CD14-positive monocyte (primary cell): ENCODE results near the gene NAXE. TPM values are rescaled to one million over a fixed set of nuclear protein-coding genes. Genes with fewer than 3 reads are reported as not detected.

Source experiments
- DNase-seq, 3 donors: peaks; one replicate each; pipeline ENCODE4 v3.0.0-alpha.2; 2011 to 2022
- H2AFZ ChIP-seq: 2 replicates; pipeline ENCODE4 v1.6.0; 2012; ENCODE audit warnings: mild to moderate bottlenecking, low read depth, low read length, inconsistent platforms; ENCODE audit not compliant: insufficient read depth, poor library complexity, severe bottlenecking
- H3K27ac ChIP-seq, 2 donors: 1 replicate in 1 of 2; 2 replicates in 1 of 2; pipeline ENCODE4 v1.5.1; 2012 to 2013; ENCODE audit warnings: low read length in 2 of 2, control low read depth in 1 of 2, inconsistent platforms in 1 of 2, low read depth in 1 of 2, mild to moderate bottlenecking in 1 of 2
- H3K27me3 ChIP-seq, 2 donors: one replicate each; pipeline versions ENCODE4 v1.6.0 to v1.6.1; 2011 to 2013; ENCODE audit warnings: low read length in 2 of 2; ENCODE audit not compliant: control insufficient read depth in 2 of 2, insufficient read depth in 2 of 2
- H3K36me3 ChIP-seq, 2 donors: replicated peaks in 1 of 2; 1 replicate in 1 of 2; 2 replicates in 1 of 2; pipeline versions ENCODE4 v1.5.1 to v1.6.1; 2012 to 2013; ENCODE audit warnings: low read length in 2 of 2, control low read depth in 1 of 2, inconsistent platforms in 1 of 2, mild to moderate bottlenecking in 1 of 2; ENCODE audit not compliant: insufficient read depth in 2 of 2, control insufficient read depth in 1 of 2
- H3K4me1 ChIP-seq, 2 donors: 1 replicate in 1 of 2; 2 replicates in 1 of 2; pipeline versions ENCODE4 v1.5.1 to v1.6.1; 2012 to 2013; ENCODE audit warnings: low read length in 2 of 2, control low read depth in 1 of 2, inconsistent platforms in 1 of 2, mild to moderate bottlenecking in 1 of 2, moderate library complexity in 1 of 2; ENCODE audit not compliant: insufficient read depth in 2 of 2, control insufficient read depth in 1 of 2
- H3K4me2 ChIP-seq: replicated peaks from 2 replicates; pipeline ENCODE3; 2012; ENCODE audit warnings: low read length, moderate library complexity, mild to moderate bottlenecking; ENCODE audit not compliant: poor library complexity, severe bottlenecking; ENCODE audit errors: extremely low read depth
- H3K4me3 ChIP-seq, 3 experiments: fragments of 200-600 bp in 1 of 3; sonication (generic) in 1 of 3; replicated peaks in 1 of 3; 1 replicate in 2 of 3; 2 replicates in 1 of 3; pipeline ENCODE4 v1.5.1; 2011 to 2013; ENCODE audit warnings: low read length in 3 of 3, mild to moderate bottlenecking in 3 of 3, control low read depth in 2 of 3, low read depth in 2 of 3, inconsistent platforms in 1 of 3, moderate library complexity in 1 of 3
- H3K79me2 ChIP-seq: 2 replicates; pipeline ENCODE4 v1.6.0; 2012; ENCODE audit warnings: mild to moderate bottlenecking, control low read depth, inconsistent platforms, low read length, moderate library complexity; ENCODE audit not compliant: insufficient read depth
- H3K9ac ChIP-seq: 2 replicates; pipeline ENCODE4 v1.6.0; 2017; ENCODE audit warnings: low read length, mild to moderate bottlenecking; ENCODE audit not compliant: insufficient read depth, poor library complexity, severe bottlenecking
- H3K9me3 ChIP-seq, 2 donors: replicated peaks in 1 of 2; 1 replicate in 1 of 2; 2 replicates in 1 of 2; pipeline versions ENCODE4 v1.5.1 to v1.6.1; 2012 to 2013; ENCODE audit warnings: low read length in 2 of 2, control low read depth in 1 of 2; ENCODE audit not compliant: control insufficient read depth in 1 of 2, insufficient read depth in 1 of 2
- H4K20me1 ChIP-seq: 2 replicates; pipeline ENCODE4 v1.6.0; 2012; ENCODE audit warnings: mild to moderate bottlenecking, low read length, control low read depth, moderate library complexity; ENCODE audit not compliant: insufficient read depth
- H3K27ac Mint-ChIP-seq, 7 donors: one replicate each; pipeline ENCODE4 v1.8.0; 2020; ENCODE audit warnings: mild to moderate bottlenecking in 7 of 7, mixed read lengths in 7 of 7, moderate library complexity in 6 of 7, inconsistent platforms in 2 of 7
- H3K27me3 Mint-ChIP-seq, 3 donors: one replicate each; pipeline ENCODE4 v1.8.0; 2021 to 2022; ENCODE audit warnings: low read depth in 3 of 3, mild to moderate bottlenecking in 3 of 3, mixed read lengths in 3 of 3, moderate library complexity in 3 of 3, inconsistent platforms in 1 of 3
- H3K36me3 Mint-ChIP-seq, 2 donors: one replicate each; pipeline ENCODE4 v1.8.0; 2020; ENCODE audit warnings: mixed read lengths in 2 of 2, inconsistent platforms in 1 of 2, mild to moderate bottlenecking in 1 of 2
- H3K4me1 Mint-ChIP-seq: one replicate; pipeline ENCODE4 v1.8.0; 2020; ENCODE audit warnings: mild to moderate bottlenecking, mixed read lengths
- H3K4me3 Mint-ChIP-seq, 2 donors: one replicate each; pipeline ENCODE4 v1.8.0; 2020; ENCODE audit warnings: mild to moderate bottlenecking in 2 of 2, mixed read lengths in 2 of 2, moderate library complexity in 1 of 2
- H3K9me3 Mint-ChIP-seq, 7 donors: one replicate each; pipeline ENCODE4 v1.8.0; 2020 to 2022; ENCODE audit warnings: mixed read lengths in 7 of 7, mild to moderate bottlenecking in 6 of 7, moderate library complexity in 6 of 7, inconsistent platforms in 2 of 7
- CTCF ChIP-seq: fragments of 200-600 bp; IDR thresholded peaks from one replicate; pipeline ENCODE4 v1.8.0; 2022; ENCODE audit warnings: antibody characterized with exemption, mild to moderate bottlenecking
- WGBS: methylation state at CpG from one replicate; pipeline ENCODE4 v1.1.5; 2013; ENCODE audit warnings: missing lambda C conversion rate; ENCODE audit not compliant: insufficient coverage; 5-methylcytosine and 5-hydroxymethylcytosine counted together
- intact Hi-C, 2 donors: fragments of 100-400 bp; cut with micrococcal nuclease; formaldehyde crosslinking; loops; one replicate each; pipeline versions ENCODE4 v1.15.0 to v1.15.1; 2023
- polyA plus RNA-seq, 3 donors: library from polyadenylated mRNA; depleted of rRNA in 1 of 3; unstranded in 2 of 3; stranded (reverse) in 1 of 3; fragments of 300-500 nt in 2 of 3; fragments of >200 nt in 1 of 3; fragmentation: Illumina TruSeq in 2 of 3; gene quantifications; 1 replicate in 2 of 3; 2 replicates in 1 of 3; pipeline ENCODE4 v1.2.3, GENCODE V29; 2012 to 2021

Gene NAXE
- polyA plus RNA-seq, 3 donors = 23.7 to 81.7 (median 54.9) TPM

- TF ChIP-seq CTCF = no peak
- no peaks in the 10 kb centered on the region for H4K20me1 ChIP-seq
- no peak overlapping the region for H2AFZ ChIP-seq
- H3K4me3 ChIP-seq = no peak overlapping the region
- H3K27ac ChIP-seq = no peak overlapping the region
- no peaks in the 10 kb centered on the region for H3K9me3 ChIP-seq
- intact Hi-C loops = no loop called here
- peaks cover 14 to 16% of the 10 kb centered on the region in 2 donors for H3K4me1 ChIP-seq
- no peaks in the 10 kb centered on the region for H3K79me2 ChIP-seq
- H3K27me3 ChIP-seq = no peaks in the 10 kb centered on the region
- DNase-seq = no peak
- Mint-ChIP-seq H3K9me3 (no peaks in the 10 kb centered on the region), H3K4me3 (no peak overlapping the region), H3K27me3 (peaks cover 0 to 4% (median 0%) of the 10 kb centered on the region in 3 donors), H3K36me3 (peaks cover 49 to 71% of the 10 kb centered on the region in 2 donors), H3K4me1 (peaks cover 25% of the 10 kb centered on the region), H3K27ac (no peak overlapping the region)
- 100% methylated on average over 1 of the region's 4 CpGs for WGBS
- H3K4me2 ChIP-seq = no peak overlapping the region
- H3K36me3 ChIP-seq = peaks cover 17 to 66% of the 10 kb centered on the region in 2 donors
- H3K9ac ChIP-seq = no peak overlapping the region
Observed at GRCh38 chr1:156547434-156547833, 44.1 kb upstream of the NAXE start.

- Histone ChIP-seq H3K27ac (no peak overlapping the region), H4K20me1 (no peaks in the 10 kb centered on the region), H3K79me2 (no peaks in the 10 kb centered on the region), H3K9ac (no peak overlapping the region), H3K4me2 (no peak overlapping the region), H3K27me3 (no peaks in the 10 kb centered on the region), H3K36me3 (peaks cover 17 to 66% of the 10 kb centered on the region in 2 donors), H3K4me3 (no peak overlapping the region), H3K9me3 (no peaks in the 10 kb centered on the region), H2AFZ (no peak overlapping the region), H3K4me1 (peaks cover 18 to 22% of the 10 kb centered on the region in 2 donors)
- Mint-ChIP-seq H3K27ac (peak overlapping the region in 2 of 7 donors; percentile 12 to 21), H3K36me3 (peaks cover 48 to 71% of the 10 kb centered on the region in 2 donors), H3K4me1 (peaks cover 28% of the 10 kb centered on the region), H3K27me3 (peaks cover 0 to 4% (median 0%) of the 10 kb centered on the region in 3 donors), H3K9me3 (no peaks in the 10 kb centered on the region), H3K4me3 (no peak overlapping the region)
- no peak for TF ChIP-seq CTCF
- WGBS = 100% methylated on average over 7 of the region's 9 CpGs
- DNase-seq = no peak
- intact Hi-C loops = no loop called here
Observed at GRCh38 chr1:156547982-156548381, 43.6 kb upstream of the NAXE start.
